ENCODE data around the gene GGT6. TPM values are rescaled to one million over a fixed set of nuclear protein-coding genes. Genes with fewer than 3 reads are reported as not detected.

GGT6 gene
- total RNA-seq, 1 donor from 2014 or later: not detected

GRCh38 chr17:4600563-4600962 lies 40.2 kb upstream of the GGT6 start:
- FAIRE-seq (no peak), DNase-seq (ENCODE audit: low read depth) (no peak)
- Mint-ChIP-seq H3K36me3 (ENCODE audit: low read depth, unreplicated experiment) (no peaks in the 10 kb centered on the region), H3K4me3 (ENCODE audit: unreplicated experiment) (no peak overlapping the region), H3K9me3 (ENCODE audit: unreplicated experiment) (no peaks in the 10 kb centered on the region), H3K27ac (ENCODE audit: unreplicated experiment) (no peak overlapping the region), H3K27me3 (ENCODE audit: low read depth, unreplicated experiment) (peaks cover 19% of the 10 kb centered on the region), H3K4me1 (ENCODE audit: low read depth, unreplicated experiment) (peaks cover 22% of the 10 kb centered on the region)
- H3K27ac ChIP-seq (ENCODE audit: low read depth, low read length): no peak overlapping the region
- H4K20me1 ChIP-seq (ENCODE audit: insufficient read depth, low read length): no peaks in the 10 kb centered on the region
- H3K9me3 ChIP-seq (ENCODE audit: insufficient read depth, low read depth, low read length): no peaks in the 10 kb centered on the region
- no peak overlapping the region for H3K4me2 ChIP-seq (ENCODE audit: low read length)
- no peak overlapping the region for H2AFZ ChIP-seq (ENCODE audit: low read depth, low read length)
- H3K4me3 ChIP-seq (ENCODE audit: insufficient read depth, low read depth, low read length): no peak overlapping the region
- peaks cover 15% of the 10 kb centered on the region for H3K27me3 ChIP-seq (ENCODE audit: insufficient read depth, low read length)
- H3K9ac ChIP-seq (ENCODE audit: low read length): no peak overlapping the region
- TF ChIP-seq EZH2 (IDR thresholded peaks at IDR 0.05; ENCODE audit: insufficient read depth, low read length): no peak
- no peak for TF ChIP-seq CTCF (IDR thresholded peaks at IDR 0.05; ENCODE audit: insufficient read depth, low read depth, low read length)
- H3K79me2 ChIP-seq (ENCODE audit: insufficient read depth, low read length): no peaks in the 10 kb centered on the region
- H3K36me3 ChIP-seq (ENCODE audit: insufficient read depth, low read length): no peaks in the 10 kb centered on the region
- H3K4me1 ChIP-seq (ENCODE audit: insufficient read depth, low read length): peaks cover 10% of the 10 kb centered on the region

- no peaks in the 10 kb centered on the region for H3K36me3 ChIP-seq (ENCODE audit: insufficient read depth, low read length)
- Mint-ChIP-seq H3K4me1 (ENCODE audit: low read depth, unreplicated experiment) (peaks cover 19% of the 10 kb centered on the region), H3K4me3 (ENCODE audit: unreplicated experiment) (peak overlapping the region; percentile 17), H3K27ac (ENCODE audit: unreplicated experiment) (no peak overlapping the region), H3K36me3 (ENCODE audit: low read depth, unreplicated experiment) (no peaks in the 10 kb centered on the region), H3K9me3 (ENCODE audit: unreplicated experiment) (no peaks in the 10 kb centered on the region), H3K27me3 (ENCODE audit: low read depth, unreplicated experiment) (peaks cover 19% of the 10 kb centered on the region)
- H3K27me3 ChIP-seq (ENCODE audit: insufficient read depth, low read length): peaks cover 15% of the 10 kb centered on the region
- TF ChIP-seq EZH2 (IDR thresholded peaks at IDR 0.05; ENCODE audit: insufficient read depth, low read length) (peak; percentile 17), CTCF (IDR thresholded peaks at IDR 0.05; ENCODE audit: insufficient read depth, low read depth, low read length) (no peak)
- DNase-seq (ENCODE audit: low read depth) (no peak), FAIRE-seq (no peak)
- no peak overlapping the region for H3K4me3 ChIP-seq (ENCODE audit: insufficient read depth, low read depth, low read length)
- no peak overlapping the region for H3K9ac ChIP-seq (ENCODE audit: low read length)
- no peaks in the 10 kb centered on the region for H3K79me2 ChIP-seq (ENCODE audit: insufficient read depth, low read length)
- H3K27ac ChIP-seq (ENCODE audit: low read depth, low read length): no peak overlapping the region
- no peak overlapping the region for H2AFZ ChIP-seq (ENCODE audit: low read depth, low read length)
- H3K4me1 ChIP-seq (ENCODE audit: insufficient read depth, low read length): peaks cover 10% of the 10 kb centered on the region
- peak overlapping the region; percentile 48 for H3K4me2 ChIP-seq (ENCODE audit: low read length)
- H3K9me3 ChIP-seq (ENCODE audit: insufficient read depth, low read depth, low read length): no peaks in the 10 kb centered on the region
- no peaks in the 10 kb centered on the region for H4K20me1 ChIP-seq (ENCODE audit: insufficient read depth, low read length)
Observed at GRCh38 chr17:4599505-4600281, 39.3 kb upstream of the GGT6 start.

Measured in astrocyte (in vitro differentiated cells and primary cell).